GM12891 (cell line): ENCODE results near the gene RIOX2.

Source experiments
- POLR2A ChIP-seq: IDR thresholded peaks from 2 replicates; pipeline ENCODE4 v1.6.1; 2011; ENCODE audit warnings: low read depth, low read length, control low read depth
- POLR2AphosphoS5 ChIP-seq: IDR thresholded peaks from 2 replicates; pipeline ENCODE4 v1.6.1; 2011; ENCODE audit warnings: low read depth, low read length, control low read depth

DNA sequence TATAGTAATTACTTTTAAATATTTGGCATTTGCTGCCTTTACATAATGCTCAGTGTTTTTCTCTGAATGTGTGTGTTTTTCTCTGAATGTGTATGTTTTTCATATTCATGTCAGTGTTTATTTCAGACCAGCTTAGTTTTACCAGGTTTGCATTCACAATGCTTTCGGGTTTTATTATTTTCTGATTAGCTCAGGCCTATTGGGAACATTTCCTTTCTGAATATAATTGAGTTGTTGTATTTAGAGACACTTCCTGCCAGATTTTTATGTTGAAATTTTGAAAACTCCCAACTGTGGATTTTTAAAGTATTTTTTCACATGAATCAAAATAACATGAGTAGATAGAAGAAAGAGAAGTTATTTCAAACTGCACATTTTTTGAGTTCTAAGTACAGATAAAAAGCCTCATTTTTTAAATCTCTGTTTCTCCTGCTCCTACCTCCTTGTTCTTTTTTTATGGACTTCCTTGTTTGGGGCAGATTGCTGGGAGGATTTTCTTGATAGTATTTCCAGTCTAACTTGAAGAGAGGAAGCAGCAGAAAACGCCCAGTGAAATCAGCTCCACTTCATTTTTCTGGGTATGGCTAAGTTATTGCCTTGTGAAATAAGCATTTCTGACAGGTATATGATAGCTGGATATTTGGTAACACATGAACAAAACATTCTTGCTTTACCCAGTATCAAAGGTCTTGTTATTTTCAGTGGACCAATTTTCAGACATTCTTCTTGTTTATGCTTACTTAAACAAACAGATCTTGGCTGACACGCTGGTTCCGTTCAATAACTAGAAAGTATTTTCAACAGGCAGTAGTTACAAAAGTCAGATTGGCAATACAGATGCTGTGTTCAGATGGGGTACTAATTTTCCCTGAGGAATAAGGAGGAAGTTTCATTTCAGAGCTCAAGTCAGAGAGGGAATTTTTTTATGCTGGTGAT lies 70.7 kb downstream of the RIOX2 start:
- TF ChIP-seq POLR2A (no peak), POLR2AphosphoS5 (no peak)
